NOMO-1 (cell line): Measurements from ENCODE around the gene C16orf96.

ENCODE experiments used
- DNase-seq, 2 experiments: peaks; one replicate each; lab custom pipeline; 2025; ENCODE audit not compliant: unreplicated experiment in 2 of 2; lab: John Stamatoyannopoulos, UW

The C16orf96 gene

DNA sequence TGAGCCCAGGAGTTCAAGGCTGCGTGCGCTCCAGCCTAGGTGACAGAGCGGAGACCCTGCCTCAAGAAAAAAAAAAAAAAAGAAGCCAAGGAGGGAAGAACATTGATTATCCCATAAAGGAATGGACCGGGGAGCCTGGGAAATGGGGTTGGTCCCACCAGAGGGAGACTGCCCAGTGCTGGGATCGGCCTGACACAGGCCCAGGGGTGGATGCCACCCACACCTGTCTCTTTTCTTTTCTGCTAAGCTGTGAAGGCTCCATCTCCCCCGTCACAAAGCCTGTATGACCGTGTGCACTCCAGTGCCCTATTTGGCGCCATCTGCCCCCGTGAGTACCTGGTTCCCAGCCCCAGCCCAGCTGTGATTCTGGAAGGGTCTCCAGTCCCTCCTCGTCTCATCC is 42.9 kb downstream of the C16orf96 start:
- no peak for DNase-seq

DNA sequence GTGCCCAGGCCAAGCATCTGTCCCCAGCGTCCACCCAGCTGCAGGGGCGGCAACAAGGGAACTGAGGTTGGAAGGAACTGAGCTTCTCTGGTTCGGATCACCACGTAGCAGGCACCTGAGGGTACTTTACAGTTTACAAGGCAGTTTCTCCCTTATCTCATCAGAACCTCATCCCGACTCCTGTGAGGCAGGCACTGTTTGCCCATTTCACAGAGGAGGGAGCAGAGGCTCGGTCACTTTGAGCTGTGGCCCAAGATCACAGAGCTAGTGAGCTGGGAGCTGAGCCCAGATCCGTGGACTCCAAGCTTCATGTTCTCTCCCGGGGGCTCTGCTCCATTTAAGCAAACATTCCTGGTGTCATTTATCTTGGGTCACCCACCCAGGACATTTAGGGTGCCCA is 43.4 kb downstream of the C16orf96 start:
- no peak for DNase-seq

DNA sequence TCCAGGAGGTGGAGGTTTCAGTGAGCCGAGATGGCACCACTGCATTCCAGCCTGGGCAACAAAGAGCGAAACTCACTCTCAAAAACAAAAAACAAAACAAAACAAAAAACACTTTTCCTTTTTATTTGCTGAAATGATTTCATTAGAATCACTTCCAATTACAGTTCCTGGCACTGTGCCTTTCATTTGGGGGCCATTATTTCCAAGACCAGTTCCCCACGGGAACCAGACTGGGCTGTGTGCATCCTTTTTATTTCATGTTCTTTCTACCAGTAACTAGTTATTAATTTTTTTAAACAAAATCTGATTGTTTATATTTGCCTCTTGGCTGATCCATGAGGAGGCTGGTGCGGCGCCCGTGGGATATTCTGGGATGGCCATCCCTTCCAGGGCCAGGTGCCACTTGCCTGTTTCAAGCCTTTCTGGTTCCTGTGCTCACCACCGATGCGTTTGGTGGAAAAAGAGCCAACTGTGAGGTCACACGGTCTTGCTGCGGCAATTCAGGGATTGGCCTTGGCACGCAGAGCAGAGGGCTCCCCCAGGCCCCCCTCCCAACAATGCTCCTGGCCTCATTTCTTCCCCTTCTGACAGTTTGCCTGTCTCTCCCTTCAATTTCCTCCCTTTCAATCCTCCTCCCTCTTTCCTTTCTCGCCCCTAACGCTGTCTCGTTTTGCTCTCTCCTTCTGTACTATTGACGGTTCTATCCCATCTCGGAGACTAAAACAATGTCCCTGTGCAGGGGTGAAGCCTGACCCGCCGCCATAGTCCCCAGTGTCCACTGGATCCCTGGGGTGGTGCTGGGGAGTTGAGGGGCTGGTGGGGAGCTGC is 45.1 kb downstream of the C16orf96 start:
- no peak for DNase-seq

DNA sequence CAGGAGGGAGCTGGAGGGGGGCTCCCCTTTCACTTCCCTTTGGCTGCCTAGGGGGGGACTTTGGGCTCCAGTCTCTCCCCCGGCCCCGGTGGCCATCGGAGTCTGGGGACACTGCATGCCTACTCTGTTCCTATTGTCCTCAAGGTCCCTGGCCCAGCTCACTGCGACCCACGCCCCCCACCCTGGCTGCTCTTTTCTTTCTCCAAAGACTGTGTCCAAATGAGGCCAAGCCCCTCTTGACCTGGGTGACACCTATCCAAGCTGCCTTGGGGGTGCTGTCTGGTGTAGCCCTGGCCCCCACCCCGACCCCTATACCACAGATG is 45.7 kb downstream of the C16orf96 start:
- no peak for DNase-seq

DNA sequence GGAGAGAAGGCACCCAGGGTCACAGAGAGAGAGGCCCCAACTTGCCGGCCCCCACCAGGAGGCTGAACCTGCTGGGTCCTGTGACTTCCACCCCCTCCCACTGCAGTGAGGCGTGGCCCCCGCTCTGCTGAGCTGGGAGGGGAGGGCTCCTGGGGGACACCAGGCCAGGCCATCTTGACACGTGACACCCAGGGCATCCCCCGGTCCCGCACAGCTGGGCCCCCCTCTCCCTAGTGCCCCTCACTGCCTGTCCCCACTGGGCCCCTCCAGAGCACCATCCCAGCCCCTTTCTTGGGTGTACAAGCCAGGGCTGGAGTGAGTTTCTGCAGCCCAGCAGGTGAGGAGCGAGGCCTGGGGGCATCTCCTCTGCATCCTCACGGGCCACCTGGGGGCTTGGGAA is 46.2 kb downstream of the C16orf96 start:
- no peak for DNase-seq

DNA sequence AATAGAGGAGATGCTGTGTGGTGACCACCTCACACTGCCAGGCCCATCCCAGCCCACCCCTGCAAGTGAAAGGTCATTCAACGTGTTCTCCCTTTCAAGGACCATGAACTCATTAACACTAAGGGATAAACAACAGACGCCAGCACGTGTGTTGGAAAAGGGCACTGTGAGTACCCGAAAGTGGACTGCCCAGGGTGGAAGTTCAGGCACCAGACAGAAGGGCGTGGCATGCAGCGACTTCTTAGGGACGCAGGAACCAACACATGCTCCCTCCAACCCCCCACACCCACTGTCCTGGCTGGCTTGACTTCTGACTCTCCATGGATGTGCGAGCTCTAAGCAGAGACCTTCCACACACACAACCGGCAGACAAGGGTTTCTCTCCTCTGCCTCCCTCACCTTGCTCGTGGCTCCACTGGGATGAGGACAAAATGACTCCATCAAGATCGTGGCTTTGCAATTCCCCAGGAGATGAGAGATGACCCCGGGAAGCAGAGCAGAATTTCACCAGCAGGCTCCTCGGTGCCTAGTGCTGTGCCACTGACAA is 47.6 kb downstream of the C16orf96 start:
- no peak for DNase-seq

DNA sequence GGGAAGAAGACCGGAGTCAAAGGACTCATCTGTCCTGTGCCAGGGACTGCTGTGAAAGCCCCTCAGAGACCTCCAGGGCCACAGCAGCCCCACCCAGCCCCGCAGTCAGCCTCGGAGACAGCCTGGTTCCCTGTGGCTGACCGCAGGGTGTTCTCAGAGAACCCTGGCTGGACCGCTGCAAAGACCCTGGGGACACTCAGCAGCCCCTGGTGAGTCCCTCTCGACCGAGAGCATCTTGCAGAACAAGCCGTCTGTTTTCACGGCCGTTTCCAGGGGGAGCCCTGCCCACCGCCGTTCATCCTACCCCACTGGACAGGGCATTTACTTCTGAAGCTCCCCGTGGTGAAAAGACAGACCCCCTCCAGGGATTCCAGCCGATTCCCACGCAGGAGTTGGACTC is 48.3 kb downstream of the C16orf96 start:
- DNase-seq: no peak

DNA sequence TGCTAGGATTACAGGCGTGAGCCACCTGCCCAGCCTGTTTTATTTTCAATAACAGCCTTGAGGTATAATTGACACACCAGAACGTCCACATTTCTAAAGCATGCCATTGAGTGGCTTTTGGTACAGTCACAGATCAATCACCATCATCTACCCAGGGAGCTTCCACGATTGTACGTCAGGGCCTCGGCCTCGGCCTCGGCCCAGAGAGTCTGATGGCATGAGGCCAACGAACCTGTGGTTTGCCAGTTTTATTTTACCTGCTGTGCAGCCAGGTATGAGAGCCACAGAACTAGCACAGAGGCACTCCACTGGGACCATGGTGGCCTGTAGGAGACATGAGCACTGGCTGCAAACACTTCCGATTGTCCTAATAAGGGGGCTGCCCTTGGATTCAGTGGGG is 50.2 kb downstream of the C16orf96 start:
- no peak for DNase-seq

DNA sequence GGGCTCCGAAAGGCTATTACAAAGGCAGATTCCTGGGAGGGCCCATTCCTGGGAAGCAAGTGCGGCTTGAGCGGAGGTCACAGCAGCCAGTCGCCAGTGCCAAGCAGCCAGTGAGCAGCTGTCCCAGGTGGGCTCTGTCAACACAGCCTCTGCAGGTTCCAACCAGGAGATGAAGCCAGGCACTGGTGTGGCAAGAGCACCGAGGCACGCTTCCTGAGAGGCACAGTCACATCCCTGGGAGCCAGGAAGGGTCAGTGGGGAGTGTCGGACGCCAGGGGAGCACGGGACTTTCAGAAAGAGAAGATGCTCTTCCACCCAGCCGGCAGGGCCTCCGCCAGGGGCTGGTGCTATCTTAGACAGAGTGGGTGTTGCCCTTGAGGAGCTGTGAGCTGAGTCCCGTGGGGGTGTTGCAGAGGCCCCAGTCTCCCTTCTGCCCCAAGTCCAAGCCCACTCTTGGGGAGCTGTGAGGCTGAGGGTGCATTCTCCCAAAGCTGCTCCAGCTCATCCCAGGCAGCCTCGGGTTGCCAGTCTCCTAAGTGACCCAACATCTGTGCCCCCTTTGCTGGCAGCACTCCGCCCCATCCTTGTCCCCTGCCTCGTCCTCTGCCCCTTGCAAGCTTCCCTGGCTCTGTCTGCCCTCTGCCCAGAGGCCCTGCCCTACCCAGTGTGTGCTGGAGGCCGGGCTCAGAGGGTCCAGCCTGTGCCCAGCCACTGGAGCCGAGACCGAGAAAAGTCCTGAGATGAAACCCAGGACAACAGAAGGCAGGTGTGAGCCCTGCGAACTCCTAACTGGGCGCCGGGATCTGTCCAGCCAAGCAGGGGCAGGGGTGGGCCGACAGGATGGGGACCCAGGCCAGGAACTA is 51.9 kb downstream of the C16orf96 start:
- DNase-seq: no peak

DNA sequence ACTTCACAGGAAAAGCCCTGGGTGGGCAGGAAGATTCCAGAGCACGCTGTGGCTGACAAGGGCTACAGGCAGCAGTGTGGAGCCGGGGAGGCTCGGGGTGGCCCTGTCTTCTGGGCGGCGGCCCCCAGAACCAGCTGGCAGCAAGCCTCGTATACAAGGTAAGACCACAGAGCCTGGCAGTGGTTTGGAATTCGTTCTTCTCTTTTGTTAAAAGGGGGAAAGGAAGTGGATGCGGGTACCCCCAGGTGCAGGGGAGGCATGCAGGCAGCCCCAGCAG is 52.5 kb downstream of the C16orf96 start:
- no peak for DNase-seq

DNA sequence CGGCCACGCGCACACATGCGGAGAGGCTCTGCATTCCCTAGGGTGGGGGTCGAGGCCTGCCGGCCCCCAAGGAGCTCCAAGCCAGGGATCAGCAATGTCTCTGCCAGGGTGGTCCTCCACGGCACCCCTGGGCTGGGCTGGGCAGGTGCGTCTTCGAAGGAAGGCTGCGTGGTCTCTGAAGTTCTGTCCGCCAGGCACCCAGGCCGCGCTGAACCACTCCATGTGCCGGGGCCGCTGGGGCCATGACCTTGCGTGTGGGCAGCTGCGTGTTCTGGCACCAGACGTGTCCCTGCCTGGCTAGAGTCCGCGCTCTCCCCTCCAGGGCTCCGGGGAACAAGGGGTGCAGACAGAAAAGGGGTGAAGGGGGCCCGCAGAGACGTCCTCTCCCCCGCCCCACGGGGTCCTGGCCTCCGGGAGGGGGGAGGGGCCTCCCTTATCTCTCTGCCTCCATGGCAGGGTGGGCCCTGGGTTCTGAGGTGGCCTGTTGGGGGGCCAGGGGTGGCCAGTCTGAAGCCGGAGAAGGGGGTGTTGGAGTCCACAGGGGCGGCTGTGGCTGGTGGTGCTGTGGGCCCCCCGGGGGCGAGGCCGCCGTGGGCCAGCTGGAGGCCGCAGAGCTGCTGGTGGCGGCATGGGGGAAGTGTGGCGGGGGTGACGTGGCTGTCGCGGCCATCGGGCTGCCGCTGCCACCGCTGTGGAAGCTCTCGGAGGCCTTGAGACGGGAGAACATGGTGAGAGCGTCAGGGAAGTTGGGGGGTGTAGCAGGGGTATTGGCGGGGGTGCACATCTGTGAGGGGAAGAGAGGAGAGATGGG is 53.3 kb downstream of the C16orf96 start:
- DNase-seq: no peak

DNA sequence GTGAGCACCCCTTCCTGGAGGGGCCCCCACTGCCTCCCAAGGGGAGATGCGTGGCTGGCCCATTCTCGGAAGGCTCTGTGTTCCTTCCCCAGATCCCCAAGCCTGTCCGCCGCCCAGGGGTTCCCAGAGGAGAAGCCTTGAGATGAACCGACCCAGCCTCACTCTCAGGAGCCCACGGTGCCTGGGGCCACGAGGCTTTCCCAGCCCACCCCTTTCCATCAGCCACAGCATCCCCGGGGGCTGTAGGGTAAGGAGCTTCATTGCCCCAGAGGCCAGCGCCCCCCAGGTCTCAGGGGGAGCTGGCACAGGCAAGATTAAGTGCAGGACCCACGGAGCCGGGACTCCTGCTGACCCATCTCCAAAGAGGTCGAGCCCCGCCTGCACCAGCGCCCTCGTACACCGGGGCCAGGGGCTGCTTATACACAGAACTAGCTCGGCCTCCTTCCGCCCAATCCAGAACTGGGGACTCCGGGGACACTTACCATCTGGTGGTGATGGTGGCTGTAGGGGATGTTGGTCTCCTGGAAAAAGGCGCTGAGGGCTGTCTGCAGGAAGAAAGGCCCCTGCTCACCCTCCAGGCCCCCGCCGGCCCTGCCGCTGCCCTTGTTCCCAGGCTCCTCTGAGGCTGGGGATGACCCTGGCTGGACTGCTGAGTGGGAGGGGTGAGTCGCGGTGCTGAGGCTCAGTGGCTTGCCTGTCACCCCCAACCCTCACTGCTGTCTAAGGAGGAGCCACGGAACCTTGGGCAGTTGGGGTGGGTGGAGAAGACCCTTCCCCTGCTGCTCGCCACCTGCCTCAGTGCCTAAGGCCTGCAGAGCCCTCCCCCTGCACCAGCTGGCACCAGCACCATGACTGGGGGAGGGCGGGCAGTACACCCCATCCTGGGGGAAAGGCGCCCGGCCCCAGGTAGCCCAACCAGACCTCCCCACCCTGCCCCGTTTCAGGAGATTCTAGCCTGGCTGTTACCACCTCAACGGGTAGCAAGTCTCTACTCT is 54.2 kb downstream of the C16orf96 start:
- no peak for DNase-seq

DNA sequence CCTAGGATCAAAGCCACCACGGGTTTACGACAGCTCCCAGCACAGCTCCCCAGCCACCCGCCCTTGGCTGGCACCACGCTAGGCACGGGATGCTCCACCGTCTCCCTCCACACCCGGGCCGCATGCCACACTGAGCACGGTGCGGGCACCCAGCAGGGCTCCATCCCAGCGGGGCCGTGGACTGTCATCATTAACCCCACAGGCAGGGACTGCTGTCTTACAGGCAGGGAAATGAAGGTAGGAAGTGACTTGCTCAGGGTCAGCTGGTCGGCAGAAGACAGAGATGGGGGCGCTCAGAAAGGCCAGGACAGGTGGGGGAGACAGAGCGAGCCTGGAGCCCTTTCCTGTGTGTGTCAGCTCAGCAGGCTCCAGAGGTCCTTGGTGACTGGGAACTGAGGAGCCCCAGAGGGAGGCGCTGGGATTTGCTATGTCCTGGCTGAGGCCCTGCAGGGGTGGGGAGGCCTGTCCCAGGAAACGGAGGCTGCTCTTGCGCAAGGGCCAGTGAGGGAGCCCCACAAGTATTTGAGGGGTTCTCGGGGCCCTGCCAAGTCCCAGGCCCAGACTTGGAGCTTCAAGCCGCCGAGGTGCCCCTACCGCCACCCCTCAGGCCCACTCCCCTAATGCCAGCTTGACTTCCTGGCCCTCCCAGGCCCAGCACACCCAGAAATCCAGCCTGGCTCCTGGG is 55.3 kb downstream of the C16orf96 start:
- DNase-seq: no peak

DNA sequence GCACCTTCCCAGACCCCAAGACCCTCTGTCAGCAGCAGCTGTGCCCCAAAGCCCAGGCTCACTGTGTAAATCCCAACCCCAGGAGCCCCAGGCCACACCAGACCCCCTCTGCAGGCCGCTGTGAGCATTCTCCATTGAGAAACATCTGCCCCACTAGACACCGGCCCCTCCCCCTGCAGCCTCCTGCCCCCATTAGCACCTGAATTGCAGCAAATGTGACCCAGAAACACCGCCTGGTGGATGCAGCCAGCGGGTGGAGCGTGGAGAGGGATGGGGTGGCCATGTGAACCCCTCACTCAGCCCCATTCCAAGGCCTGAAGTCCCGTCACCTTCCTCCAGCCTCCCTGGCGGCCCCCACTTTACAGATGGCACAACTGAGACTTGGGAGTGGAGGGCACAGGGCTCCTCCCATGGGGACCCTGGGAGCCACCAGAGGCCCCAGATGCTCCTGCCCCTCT is 56.4 kb downstream of the C16orf96 start:
- no peak for DNase-seq

DNA sequence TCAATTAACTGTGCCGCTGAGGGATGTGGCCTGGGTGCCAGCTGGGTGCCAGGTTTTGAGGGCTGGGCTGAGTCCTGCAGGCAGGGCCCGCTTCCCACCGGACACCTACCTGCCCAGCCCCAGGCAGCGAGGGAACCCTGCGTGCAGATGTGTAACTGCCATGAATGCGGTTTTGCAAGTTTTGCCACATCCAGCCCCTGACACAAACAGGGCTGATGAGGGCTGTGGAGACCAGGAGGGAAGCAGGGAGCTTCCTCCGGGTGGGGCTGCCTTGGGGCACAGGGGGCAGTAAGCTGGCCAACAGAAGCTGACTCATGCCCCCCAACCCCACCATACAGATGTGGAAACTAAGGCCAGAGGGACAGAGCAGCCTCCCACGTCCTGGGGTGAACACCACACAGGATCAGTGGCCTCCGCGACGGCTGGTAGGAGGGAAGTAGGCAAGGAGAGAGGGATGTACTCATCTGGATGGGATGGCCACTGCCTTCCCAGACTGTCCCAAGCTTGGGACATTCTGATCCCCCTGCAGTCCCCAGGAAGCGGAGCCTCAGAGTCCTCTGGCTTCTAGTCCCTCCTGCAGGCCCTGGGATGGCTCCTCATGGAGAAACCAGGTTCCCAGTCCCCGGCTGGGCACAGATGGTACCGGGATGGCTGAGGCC is 57.0 kb downstream of the C16orf96 start:
- DNase-seq: peak in 1 of 2 experiments; percentile 12

DNA sequence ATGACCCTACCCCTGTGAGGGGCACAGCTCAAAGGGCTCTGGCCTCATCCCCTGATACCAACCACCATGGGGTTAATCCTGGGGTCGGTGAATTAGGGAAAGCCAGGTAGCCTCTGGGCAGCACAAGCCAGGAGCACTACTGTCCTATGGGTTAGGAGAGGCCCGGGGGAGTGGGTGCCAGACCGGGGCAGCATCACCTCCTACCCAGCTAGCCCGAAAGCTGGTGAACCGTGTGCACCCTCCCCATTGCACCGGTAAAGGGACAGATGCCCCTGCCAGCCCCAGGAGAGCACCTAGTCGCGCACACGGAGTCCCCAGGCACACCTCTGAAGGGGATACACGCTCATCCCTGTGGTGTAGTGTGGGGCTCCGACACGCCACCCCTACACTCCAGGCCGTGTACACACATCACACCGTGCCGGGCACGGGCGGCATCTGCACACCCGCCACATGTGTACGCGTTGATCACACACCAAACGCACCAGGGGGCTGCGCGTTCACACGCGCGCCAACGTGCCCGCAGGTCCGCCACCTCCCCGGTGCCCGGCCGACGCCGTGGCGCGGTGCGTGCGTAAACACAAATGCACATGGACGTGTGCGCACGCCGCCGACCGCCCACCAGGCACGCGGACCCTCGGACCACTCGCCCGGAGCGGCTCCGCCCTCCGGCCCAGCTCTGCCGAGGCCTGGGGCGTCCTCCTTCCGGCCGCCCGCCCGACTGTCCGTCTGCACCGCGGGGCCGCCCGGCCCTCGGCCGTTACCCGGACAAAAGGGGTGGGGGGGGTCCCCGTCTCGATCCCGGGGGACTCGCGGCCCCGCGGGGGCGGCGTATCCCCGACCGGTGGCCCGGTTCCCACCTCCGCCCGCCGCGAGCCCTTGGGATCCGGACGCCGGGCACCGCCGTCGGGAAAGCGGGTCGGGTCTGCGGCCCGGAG is 57.8 kb downstream of the C16orf96 start:
- DNase-seq: peak in 1 of 2 experiments; percentile 16

DNA sequence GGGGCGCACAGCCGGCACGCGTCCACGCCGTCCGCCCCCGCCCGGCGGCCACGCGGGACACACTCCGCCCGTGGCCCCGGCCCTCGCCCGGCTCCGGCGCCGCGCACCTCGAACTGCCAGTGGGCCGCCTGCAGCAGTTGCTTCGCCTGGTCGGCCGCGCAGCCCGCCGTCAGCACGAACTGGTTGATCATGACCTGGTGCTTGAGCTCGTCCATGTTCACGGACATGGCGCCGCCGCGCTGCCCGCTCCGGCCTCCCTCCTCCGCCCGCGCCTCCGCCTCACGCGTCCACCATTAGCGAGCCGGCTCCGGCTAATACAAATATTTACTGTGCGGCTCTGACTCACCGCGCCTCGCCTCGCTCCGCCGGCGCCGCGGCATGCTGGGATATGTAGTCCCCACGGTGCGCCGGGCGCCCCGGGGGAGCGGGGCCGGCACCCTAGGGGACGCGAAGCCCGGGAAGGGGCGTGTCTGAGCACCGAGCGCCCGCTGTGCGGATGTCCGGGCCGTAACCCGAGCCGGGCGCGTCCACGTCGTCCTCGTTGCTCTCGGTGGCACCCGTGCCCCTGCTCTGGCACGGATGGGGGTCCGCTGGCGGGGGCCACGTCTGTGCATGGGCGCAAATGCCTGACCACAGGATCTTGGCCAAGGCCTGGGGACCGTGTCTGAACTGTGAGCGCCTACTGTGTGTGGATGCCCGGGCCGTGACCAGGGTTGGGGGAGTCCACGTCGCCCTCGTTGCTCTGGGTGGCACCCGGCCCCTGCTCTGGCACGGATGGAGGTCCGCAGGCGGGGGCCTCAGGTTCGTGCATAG is 58.6 kb downstream of the C16orf96 start, which contains the start of gene UBALD1:
TSS of gene UBALD1 (minus strand) at position 318 of the 813 bp plus-strand sequence. CDS start at position 227, 91 bp downstream.
- DNase-seq: peak; percentile 67 to 77
